ENCODE results near the gene TMEM260.

The TMEM260 gene

DNA sequence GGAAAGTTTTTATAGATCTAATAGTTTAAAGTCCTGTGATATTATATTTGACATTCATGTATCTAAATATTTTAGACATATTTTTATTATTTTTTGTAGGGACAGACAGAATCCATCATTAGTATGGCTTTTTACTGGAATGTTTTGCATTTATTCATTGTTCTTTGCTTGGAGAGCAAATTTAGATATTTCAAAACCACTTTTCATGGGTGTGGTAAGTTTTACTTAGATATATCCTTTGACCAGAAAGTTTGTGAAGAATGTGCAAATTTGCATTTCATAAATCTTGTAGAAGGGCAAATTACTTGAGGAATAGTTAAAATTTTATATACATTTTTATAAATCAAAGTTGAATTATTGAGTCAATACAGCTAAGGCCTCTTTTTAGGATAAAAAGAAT, 37.5 kb downstream of the TMEM260 start:
- no peak for TF ChIP-seq CTCF (IDR thresholded peaks at IDR 0.05; ENCODE audit: control extremely low read depth, extremely low read depth, low read depth, missing control alignments)
- POLR2A ChIA-PET = no interaction called here
- DNase-seq (ENCODE audit: extremely low spot score) = no peak
- CTCF ChIA-PET = interaction anchor here (2.3 kb wide), 1 partner anchor 11 kb away, joined by 6 read pairs; no protein-coding TSS in a partner anchor

GRCh38 chr14:56630707-56631106, 51.1 kb downstream of the TMEM260 start:
- DNase-seq (ENCODE audit: extremely low spot score) = no peak
- TF ChIP-seq CTCF (IDR thresholded peaks at IDR 0.05; ENCODE audit: control extremely low read depth, extremely low read depth, low read depth, missing control alignments) = no peak
- ChIA-PET POLR2A (no interaction called here), CTCF (no interaction called here)

DNA sequence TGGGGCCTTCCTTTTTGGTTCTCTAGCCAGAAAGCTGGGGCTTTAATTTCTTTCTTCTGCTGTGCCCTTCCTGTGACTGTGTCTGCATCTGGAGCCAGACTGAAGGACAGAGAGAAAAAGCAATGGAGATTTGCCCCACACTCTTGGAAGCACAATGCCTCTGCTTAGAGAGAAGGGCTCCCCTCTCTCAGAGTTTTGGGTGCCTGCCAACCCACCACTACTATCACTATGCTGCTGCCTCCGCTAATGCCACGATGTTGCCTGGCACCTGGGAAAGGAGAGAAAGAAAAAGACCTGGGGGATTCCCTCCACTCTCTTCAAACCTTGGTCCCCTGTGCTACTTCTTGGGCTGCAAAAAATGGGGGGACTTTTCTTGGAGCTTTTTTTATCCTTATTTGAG, 52.6 kb downstream of the TMEM260 start:
- DNase-seq (ENCODE audit: extremely low spot score) = no peak
- ChIA-PET CTCF (no interaction called here), POLR2A (interaction anchor here (0.5 kb wide), 1 partner anchor 694 kb away, joined by 4 read pairs; no protein-coding TSS in a partner anchor)
- TF ChIP-seq CTCF (IDR thresholded peaks at IDR 0.05; ENCODE audit: control extremely low read depth, extremely low read depth, low read depth, missing control alignments) = no peak

DNA sequence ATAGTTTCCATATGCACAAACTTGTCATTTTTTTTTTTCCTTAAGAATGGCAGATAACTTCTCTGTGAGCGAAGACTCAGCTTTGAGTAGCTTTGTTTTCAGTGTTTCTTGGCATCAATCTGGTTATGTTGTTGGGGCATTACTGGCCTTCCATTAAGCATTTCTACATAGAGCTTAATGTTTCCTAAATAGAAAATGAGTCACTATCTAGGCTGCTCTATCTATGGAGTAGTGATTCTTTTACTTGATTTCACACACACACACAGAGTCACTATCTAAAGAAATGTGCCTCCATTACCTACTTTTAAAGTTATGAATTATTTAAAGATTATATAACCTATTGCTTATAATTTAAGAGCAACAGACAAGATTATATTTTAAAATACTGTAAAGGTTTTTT, 53.9 kb downstream of the TMEM260 start:
- ChIA-PET CTCF (interaction anchor here (0.8 to 1.1 kb wide), 3 partner anchors 14 to 20 kb away, joined by 3 read pairs; no protein-coding TSS in a partner anchor), POLR2A (no interaction called here)
- no peak for DNase-seq (ENCODE audit: extremely low spot score)
- no peak for TF ChIP-seq CTCF (IDR thresholded peaks at IDR 0.05; ENCODE audit: control extremely low read depth, extremely low read depth, low read depth, missing control alignments)

DNA sequence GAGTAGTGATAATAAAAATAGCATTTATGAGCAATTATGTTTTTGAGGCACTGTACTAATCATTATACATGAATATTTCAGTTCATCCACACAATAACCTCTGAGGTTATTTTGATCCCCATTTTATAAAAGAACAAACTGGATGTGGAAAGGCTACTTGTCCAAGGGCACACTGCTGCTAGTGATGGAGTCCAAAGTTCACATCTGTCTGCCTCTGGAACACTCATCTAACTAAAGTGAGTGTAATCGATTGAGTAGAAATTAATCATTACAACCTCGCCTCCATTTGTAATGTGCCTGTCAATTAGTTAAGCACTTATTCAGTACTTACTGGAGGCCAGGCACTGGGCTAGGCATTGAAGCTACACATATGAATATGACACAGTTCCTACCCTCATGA, 55.4 kb downstream of the TMEM260 start:
- TF ChIP-seq CTCF (IDR thresholded peaks at IDR 0.05; ENCODE audit: control extremely low read depth, extremely low read depth, low read depth, missing control alignments) = no peak
- POLR2A ChIA-PET = no interaction called here
- DNase-seq (ENCODE audit: extremely low spot score) = no peak
- CTCF ChIA-PET = interaction anchor here (1.2 kb wide), 1 partner anchor 14 kb away, joined by 4 read pairs; no protein-coding TSS in a partner anchor

DNA sequence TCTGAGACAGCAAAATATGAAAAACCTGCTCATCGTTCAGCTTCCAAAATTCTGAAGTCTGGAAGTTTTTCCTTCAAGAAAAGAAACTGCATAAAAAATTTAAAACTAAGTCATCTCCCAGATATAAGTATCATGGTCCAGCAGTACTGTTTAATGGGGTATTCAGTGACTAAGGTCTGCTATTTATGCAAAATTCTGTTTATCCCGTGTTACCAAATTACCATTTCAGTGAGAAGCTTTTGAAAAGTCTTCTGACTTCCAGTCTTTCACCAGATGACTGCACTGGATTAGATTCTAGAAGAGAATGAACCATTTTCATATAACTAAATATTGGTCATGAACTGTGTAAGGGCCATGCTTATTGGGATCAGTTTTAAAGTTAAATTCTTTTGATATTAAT, 67.9 kb downstream of the TMEM260 start:
- TF ChIP-seq CTCF (IDR thresholded peaks at IDR 0.05; ENCODE audit: control extremely low read depth, extremely low read depth, low read depth, missing control alignments) = no peak
- ChIA-PET POLR2A (no interaction called here), CTCF (interaction anchor here (1.4 kb wide), 1 partner anchor 38 kb away, joined by 3 read pairs; no protein-coding TSS in a partner anchor)
- no peak for DNase-seq (ENCODE audit: extremely low spot score)
